HCT116 (cell line): Measurements from ENCODE around the gene SLC27A5. TPM values are rescaled to one million over a fixed set of nuclear protein-coding genes. Genes with fewer than 3 reads are reported as not detected.

Experiments used
- ATAC-seq: fragments of 200-7000 bp; cut with Tn5 transposase; 2 replicates; pipeline ENCODE4 v1.9.1; 2020; ENCODE audit warnings: mild to moderate bottlenecking, moderate library complexity
- BruUV-seq: library from RNA; stranded (reverse); fragments of 400-500 nt; replicated peaks from 2 replicates; lab custom pipeline; 2021; lab: Mats Ljungman, UMichigan
- CTCF ChIA-PET: fragments of 300-600 bp; sonication (Branson Sonifier 250); formaldehyde crosslinking; loops from one replicate; lab custom pipeline; 2021; ENCODE audit warnings: antibody characterized with exemption; lab: Charles Lee
- POLR2A ChIA-PET: fragments of 300-600, 350-600 bp; sonication (Branson Sonifier 250); formaldehyde crosslinking; loops from one replicate; lab custom pipeline; 2021; ENCODE audit warnings: antibody characterized with exemption; lab: Charles Lee
- RAD21 ChIA-PET, 2 experiments: fragments of 300-600 bp; sonication (Branson Sonifier 250); formaldehyde crosslinking; loops; one replicate each; lab custom pipeline; 2023; ENCODE audit warnings: low total read pairs in 2 of 2; ENCODE audit not compliant: uncharacterized antibody in 2 of 2, unreplicated experiment in 2 of 2, low non-redundant PET in 1 of 2; lab: Charles Lee
- DNase-seq: peaks from one replicate; pipeline ENCODE4 v3.0.0-alpha.2; 2010; ENCODE audit warnings: low read depth, low spot score
- H2AFZ ChIP-seq: fragments of 200-600 bp; shearing (Covaris generic), sonication (generic); 2 replicates; pipeline ENCODE4 v1.6.1; 2017; ENCODE audit warnings: low read depth, mixed run types, mixed read lengths, antibody characterized with exemption, low read length; ENCODE audit not compliant: poor library complexity, severe bottlenecking
- H3K27ac ChIP-seq: 2 replicates; pipeline ENCODE4 v1.5.1; 2012; ENCODE audit warnings: low read depth, low read length
- H3K27me3 ChIP-seq: fragments of 200-600 bp; sonication (generic); 2 replicates; pipeline ENCODE4 v1.6.1; 2016; ENCODE audit warnings: mixed run types, low read length, mixed read lengths; ENCODE audit not compliant: insufficient read depth
- H3K36me3 ChIP-seq, 2 experiments: fragments of 200-500 bp in 1 of 2; fragments of 200-600 bp in 1 of 2; sonication (Bioruptor generic) in 1 of 2; sonication (generic) in 1 of 2; 2 replicates each; pipeline versions ENCODE4 v1.5.1 to v1.6.1; 2014 to 2016; ENCODE audit warnings: low read length in 2 of 2, inconsistent platforms in 1 of 2, mixed read lengths in 1 of 2, mixed run types in 1 of 2; ENCODE audit not compliant: insufficient read depth in 2 of 2, control insufficient read depth in 1 of 2
- H3K4me1 ChIP-seq, 2 experiments: fragments of 200-600 bp in 1 of 2; sonication (generic) in 1 of 2; 2 replicates each; pipeline versions ENCODE4 v1.5.1 to v1.6.1; 2012 to 2017; ENCODE audit warnings: low read length in 2 of 2, inconsistent platforms in 1 of 2, mild to moderate bottlenecking in 1 of 2, mixed read lengths in 1 of 2, mixed run types in 1 of 2, moderate library complexity in 1 of 2; ENCODE audit not compliant: insufficient read depth in 2 of 2, control insufficient read depth in 1 of 2
- H3K4me2 ChIP-seq: fragments of 200-600 bp; sonication (generic); 2 replicates; pipeline ENCODE4 v1.6.1; 2017; ENCODE audit warnings: mixed run types, low read length, mixed read lengths
- H3K4me3 ChIP-seq, 2 experiments: fragments of 200-600 bp in 1 of 2; sonication (generic) in 1 of 2; replicated peaks in 1 of 2; 2 replicates each; pipeline ENCODE4 v1.5.1; 2011 to 2016; ENCODE audit warnings: low read length in 2 of 2, control low read depth in 1 of 2, low read depth in 1 of 2, mild to moderate bottlenecking in 1 of 2, mixed read lengths in 1 of 2, mixed run types in 1 of 2
- H3K79me2 ChIP-seq: fragments of 200-600 bp; sonication (generic); 2 replicates; pipeline ENCODE4 v1.6.1; 2017; ENCODE audit warnings: mild to moderate bottlenecking, mixed run types, low read length, moderate library complexity, mixed read lengths; ENCODE audit not compliant: insufficient read depth
- H3K9ac ChIP-seq: fragments of 200-600 bp; sonication (generic); 2 replicates; pipeline ENCODE4 v1.6.1; 2016; ENCODE audit warnings: low read length, mixed read lengths
- H3K9me2 ChIP-seq: fragments of 200-600 bp; sonication (generic), shearing (Covaris generic); 2 replicates; pipeline ENCODE4 v1.6.1; 2017; ENCODE audit warnings: mixed run types, mild to moderate bottlenecking, moderate library complexity; ENCODE audit not compliant: insufficient read depth
- H3K9me3 ChIP-seq, 2 experiments: fragments of 200-500 bp in 1 of 2; fragments of 200-600 bp in 1 of 2; sonication (Bioruptor generic) in 1 of 2; sonication (generic) in 1 of 2; 2 replicates each; pipeline ENCODE4 v1.6.1; 2014 to 2017; ENCODE audit warnings: low read length in 2 of 2, mixed read lengths in 2 of 2, inconsistent platforms in 1 of 2, low read depth in 1 of 2, mild to moderate bottlenecking in 1 of 2, mixed run types in 1 of 2, moderate library complexity in 1 of 2; ENCODE audit not compliant: control insufficient read depth in 1 of 2, insufficient read depth in 1 of 2
- H4K20me1 ChIP-seq: fragments of 200-600 bp; sonication (generic), shearing (Covaris generic); 2 replicates; pipeline ENCODE4 v1.6.1; 2017; ENCODE audit warnings: mixed run types, mild to moderate bottlenecking, moderate library complexity; ENCODE audit not compliant: insufficient read depth
- CEBPB ChIP-seq: IDR thresholded peaks from 2 replicates; pipeline ENCODE4 v1.6.1; 2012; ENCODE audit warnings: low read depth
- CTCF ChIP-seq, 3 experiments: fragments of 200-600 bp in 1 of 3; sonication (generic) in 1 of 3; IDR thresholded peaks in 2 of 3; conservative IDR thresholded peaks in 1 of 3; 2 replicates each; pipeline ENCODE4 v1.5.1; 2012 to 2017; ENCODE audit warnings: low read depth in 2 of 3, low read length in 2 of 3, antibody characterized with exemption in 1 of 3, borderline replicate concordance in 1 of 3, control low read depth in 1 of 3, mild to moderate bottlenecking in 1 of 3, mixed read lengths in 1 of 3, mixed run types in 1 of 3, moderate library complexity in 1 of 3; ENCODE audit not compliant: insufficient read depth in 1 of 3
- EZH2phosphoT487 ChIP-seq: fragments of 200-600 bp; IDR thresholded peaks from 2 replicates; pipeline ENCODE4 v1.6.1; 2018; ENCODE audit warnings: antibody characterized with exemption, borderline replicate concordance
- JUND ChIP-seq: IDR thresholded peaks from 2 replicates; pipeline ENCODE4 v1.6.1; 2012
- POLR2AphosphoS5 ChIP-seq: IDR thresholded peaks from 2 replicates; pipeline ENCODE4 v1.6.1; 2011; ENCODE audit warnings: mild to moderate bottlenecking, low read depth, low read length, moderate library complexity
- SIN3A ChIP-seq: IDR thresholded peaks from 2 replicates; pipeline ENCODE4 v1.6.1; 2012; ENCODE audit warnings: low read depth
- TCF7L2 ChIP-seq: IDR thresholded peaks from 2 replicates; pipeline ENCODE4 v1.7.0; 2011; ENCODE audit warnings: borderline replicate concordance, inconsistent platforms; ENCODE audit not compliant: insufficient read depth, insufficient read length; ENCODE audit errors: extremely low read depth
- ZFX ChIP-seq: fragments of 450-650 bp; IDR thresholded peaks from 2 replicates; pipeline ENCODE4 v1.6.1; 2017
- intact Hi-C: fragments of 100-400 bp; cut with micrococcal nuclease; formaldehyde crosslinking; loops from 2 replicates; pipeline ENCODE4 v1.10.0; 2022
- total RNA-seq: library from RNA; stranded (reverse); gene quantifications from one replicate; pipeline ENCODE4 v1.2.1, GENCODE V29; 2021; ENCODE audit not compliant: unreplicated experiment

The SLC27A5 gene
- total RNA-seq, 1 experiment from 2014 or later, result 27.1 TPM

DNA sequence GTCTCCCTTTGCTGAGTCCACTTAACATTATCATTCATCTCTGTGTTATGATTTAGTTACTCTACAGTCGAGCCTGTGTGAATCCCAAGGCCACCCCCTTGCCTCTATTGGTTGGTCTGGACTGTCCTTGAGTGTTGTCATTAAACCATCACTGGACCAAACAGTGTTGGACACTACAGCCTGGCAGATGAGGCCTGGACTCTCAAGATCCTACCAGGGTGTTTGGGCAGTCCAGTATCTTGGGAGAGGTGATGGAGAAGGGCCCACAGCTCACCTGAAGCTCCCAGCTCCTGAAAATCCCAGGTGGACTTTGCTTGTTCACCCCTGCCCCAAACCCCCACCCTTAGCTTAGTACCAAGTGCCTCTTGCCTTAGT, 39.3 kb upstream of the SLC27A5 start (continued):
- no peak for TF ChIP-seq CTCF (IDR thresholded peaks at IDR 0.05 in 2 of 3, conservative IDR thresholded peaks at IDR 0.05 in 1 of 3; ENCODE audit: borderline replicate concordance in 1 of 3, insufficient read depth in 1 of 3, low read depth in 2 of 3, low read length in 2 of 3)
- TF ChIP-seq CEBPB, result no peak
- no peak for TF ChIP-seq JUND
- TF ChIP-seq SIN3A, result no peak
- TF ChIP-seq POLR2AphosphoS5, result no peak
- no peak for TF ChIP-seq TCF7L2
- no peak for TF ChIP-seq EZH2phosphoT487
- TF ChIP-seq, all 23 proteins: peak for 0

GRCh38 chr19:58550362-58551122, 38.8 kb upstream of the SLC27A5 start:
- intact Hi-C loops, result no loop called here
- H3K36me3 ChIP-seq, result peaks cover 52 to 64% of the 10 kb centered on the region in 2 experiments; a peak in 3 of 4 replicates
- DNase-seq, result no peak
- RAD21 ChIA-PET, result no interaction called here
- H3K4me1 ChIP-seq, result peaks cover 19 to 29% of the 10 kb centered on the region in 2 experiments; a peak in 3 of 4 replicates
- H3K27me3 ChIP-seq, result no peaks in the 10 kb centered on the region
- H3K79me2 ChIP-seq, result peaks cover 76% of the 10 kb centered on the region
- no peak overlapping the region for H3K9ac ChIP-seq
- no peak overlapping the region for H2AFZ ChIP-seq
- no TSS peak for BruUV-seq
- H3K4me2 ChIP-seq, result no peak overlapping the region
- TF ChIP-seq POLR2AphosphoS5 (peak; percentile 23; the same call in 1 of the 2 replicates), ZFX (no peak)
- TF ChIP-seq, all 23 proteins: peak for 1
- Histone ChIP-seq H3K27ac (no peak overlapping the region), H4K20me1 (peaks cover 25% of the 10 kb centered on the region; the same call in 1 of the 2 replicates), H3K9me2 (no peaks in the 10 kb centered on the region), H3K9me3 (no peaks in the 10 kb centered on the region), H3K4me3 (no peak overlapping the region)
- no peak for ATAC-seq
- POLR2A ChIA-PET, result interaction anchor here (0.8 kb wide), 1 partner anchor 9 kb away, joined by 3 read pairs; no protein-coding TSS in a partner anchor
- CTCF ChIA-PET, result interaction anchor here (1.2 kb wide), 1 partner anchor 31 kb away, joined by 3 read pairs; the partner anchor contains the start of gene ZBTB45
